NCI-H2171 (cell line): ENCODE measurements around the gene PHB1.
"Not testable (repeated sequence)": the region's sequence is repeated elsewhere in the genome, so short reads cannot be mapped to it uniquely, and the experiment has no call there.

Experiments used
- DNase-seq: peaks from one replicate; lab custom pipeline; 2025; lab: John Stamatoyannopoulos, UW

PHB1 gene

GRCh38 chr17:49439673-49440571 lies 25.2 kb upstream of the PHB1 start:
- no peak for DNase-seq

- DNase-seq, result no peak
Observed at GRCh38 chr17:49439305-49439672, 24.6 kb upstream of the PHB1 start.

- no peak for DNase-seq
Observed at GRCh38 chr17:49438436-49439278, 24.0 kb upstream of the PHB1 start.

- DNase-seq, result no peak
Observed at GRCh38 chr17:49437696-49438435, 23.2 kb upstream of the PHB1 start.

GRCh38 chr17:49436174-49436573 lies 21.5 kb upstream of the PHB1 start:
- DNase-seq, result no peak

- no peak for DNase-seq
Observed at GRCh38 chr17:49435671-49436029, 21.0 kb upstream of the PHB1 start.

GRCh38 chr17:49434821-49435670 lies 20.4 kb upstream of the PHB1 start:
- no peak for DNase-seq

- no peak for DNase-seq
Observed at GRCh38 chr17:49433000-49433694, 18.5 kb upstream of the PHB1 start.

GRCh38 chr17:49431743-49432142 lies 17.1 kb upstream of the PHB1 start:
- no peak for DNase-seq

GRCh38 chr17:49425004-49425286 lies 10.3 kb upstream of the PHB1 start:
- no peak for DNase-seq

GRCh38 chr17:49424276-49425003 lies 9.8 kb upstream of the PHB1 start:
- peak; percentile 8 for DNase-seq

GRCh38 chr17:49422714-49423113 lies 8.0 kb upstream of the PHB1 start:
- no peak for DNase-seq

GRCh38 chr17:49419761-49420160 lies 5.1 kb upstream of the PHB1 start:
- DNase-seq, result not testable (repeated sequence)

- not testable (repeated sequence) for DNase-seq
Observed at GRCh38 chr17:49418754-49419740, 4.4 kb upstream of the PHB1 start.

- DNase-seq, result no peak
Observed at GRCh38 chr17:49414271-49414621, 436 bp downstream of the PHB1 start.

- DNase-seq, result no peak
Observed at GRCh38 chr17:49409066-49409465, 5.6 kb downstream of the PHB1 start.

GRCh38 chr17:49407981-49408501 lies 6.6 kb downstream of the PHB1 start:
- peak; percentile 77 for DNase-seq

- no peak for DNase-seq
Observed at GRCh38 chr17:49407086-49407485, 7.6 kb downstream of the PHB1 start.
